GM10248 (cell line): Measurements from ENCODE around the gene KTN1.

Source experiments
- CTCF ChIA-PET: fragments of 300-600 bp; sonication (Branson Sonifier 250); formaldehyde crosslinking; extraction: SDS; loops from one replicate; lab custom pipeline; 2021; ENCODE audit warnings: antibody characterized with exemption; lab: Yijun Ruan, JAX
- POLR2A ChIA-PET: fragments of 350-650 bp; sonication (Branson Sonifier 250); formaldehyde crosslinking; extraction: SDS; loops from one replicate; lab custom pipeline; 2020; ENCODE audit warnings: antibody characterized with exemption; lab: Yijun Ruan, JAX
- DNase-seq: peaks from one replicate; pipeline ENCODE4 v3.0.0; 2012; ENCODE audit errors: extremely low spot score
- CTCF ChIP-seq: IDR thresholded peaks from 2 replicates; pipeline ENCODE4 v1.5.1; 2012; ENCODE audit warnings: mild to moderate bottlenecking, low read depth; ENCODE audit errors: extremely low read depth, missing control alignments, control extremely low read depth

The KTN1 gene

GRCh38 chr14:55684956-55685584, 105.1 kb downstream of the KTN1 start:
- no peak for DNase-seq
- POLR2A ChIA-PET = interaction anchor here (0.6 kb wide), 1 partner anchor 403 kb away, joined by 7 read pairs; no protein-coding TSS in a partner anchor
- no peak for TF ChIP-seq CTCF
- CTCF ChIA-PET = interaction anchor here (1.4 to 3.0 kb wide), 3 partner anchors 12 to 53 kb away, joined by 3 to 7 read pairs (median 5); no protein-coding TSS in a partner anchor

- ChIA-PET CTCF (interaction anchor here (1.4 to 3.0 kb wide), 3 partner anchors 9 to 14 kb away, joined by 5 to 7 read pairs (median 5); no protein-coding TSS in a partner anchor), POLR2A (no interaction called here)
- TF ChIP-seq CTCF = no peak
- no peak for DNase-seq
Observed at GRCh38 chr14:55686713-55687112, 106.7 kb downstream of the KTN1 start.

- ChIA-PET POLR2A (no interaction called here), CTCF (no interaction called here)
- no peak for DNase-seq
- TF ChIP-seq CTCF = no peak
Observed at GRCh38 chr14:55688566-55688965, 108.6 kb downstream of the KTN1 start.

- POLR2A ChIA-PET = no interaction called here
- CTCF ChIA-PET = interaction anchor here (0.9 to 1.8 kb wide), 4 partner anchors 9 to 34 kb away, joined by 3 to 5 read pairs (median 3); no protein-coding TSS in a partner anchor
- no peak for DNase-seq
- no peak for TF ChIP-seq CTCF
Observed at GRCh38 chr14:55689981-55690871, 110.2 kb downstream of the KTN1 start.

- ChIA-PET CTCF (no interaction called here), POLR2A (no interaction called here)
- no peak for TF ChIP-seq CTCF
- DNase-seq = no peak
Observed at GRCh38 chr14:55691659-55692058, 111.7 kb downstream of the KTN1 start.

GRCh38 chr14:55693904-55694303, 113.9 kb downstream of the KTN1 start:
- no peak for TF ChIP-seq CTCF
- CTCF ChIA-PET = interaction anchor here (0.8 to 1.3 kb wide), 3 partner anchors 9 to 646 kb away, joined by 3 read pairs; no protein-coding TSS in a partner anchor
- POLR2A ChIA-PET = no interaction called here
- DNase-seq = no peak
